Right forelimb (tissue), 1 donor: Measurements from ENCODE around the gene MFAP4.

Experiments
- DNase-seq: peaks from one replicate; pipeline ENCODE4 v3.0.0-alpha.2; 2018

The MFAP4 gene

DNA sequence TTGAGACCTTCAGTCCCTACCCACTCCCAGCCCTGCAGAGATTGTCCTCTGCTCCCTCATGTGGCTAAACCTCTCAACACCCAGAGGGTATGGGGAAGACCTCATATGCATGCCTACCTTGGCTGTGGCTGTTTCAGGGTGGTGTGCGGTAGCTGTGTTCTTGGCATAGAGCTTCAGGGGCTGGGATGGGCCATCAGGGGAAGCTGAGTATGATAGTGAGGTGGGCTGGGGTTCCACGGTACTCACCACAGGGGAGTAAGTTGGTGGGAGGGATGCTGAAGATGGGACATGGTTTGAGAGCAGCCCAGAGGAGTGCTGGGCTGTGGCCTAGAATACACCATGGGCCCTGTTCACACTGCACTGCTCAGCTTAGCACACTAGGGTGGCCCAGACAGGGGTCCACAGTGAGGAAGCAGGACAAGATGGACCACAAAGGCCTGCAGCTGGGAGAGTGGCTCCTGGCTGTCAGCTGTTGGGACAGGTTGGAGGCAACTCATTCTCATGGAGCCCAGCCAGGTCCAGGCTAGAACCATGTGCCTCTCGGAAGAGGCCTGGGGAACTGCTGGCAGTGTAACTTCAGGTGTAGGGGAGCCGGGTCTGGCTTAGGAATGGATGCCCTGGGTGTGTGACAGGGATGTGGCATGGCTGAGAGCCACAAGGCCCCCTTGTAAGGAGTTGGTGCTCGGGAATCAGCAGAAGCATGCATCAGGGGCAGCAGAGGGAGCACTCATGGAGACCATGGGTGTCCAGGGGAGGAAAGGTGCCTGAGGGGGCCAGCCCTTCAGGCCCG is 3.1 kb downstream of the MFAP4 start:
- DNase-seq: peak; percentile 53

DNA sequence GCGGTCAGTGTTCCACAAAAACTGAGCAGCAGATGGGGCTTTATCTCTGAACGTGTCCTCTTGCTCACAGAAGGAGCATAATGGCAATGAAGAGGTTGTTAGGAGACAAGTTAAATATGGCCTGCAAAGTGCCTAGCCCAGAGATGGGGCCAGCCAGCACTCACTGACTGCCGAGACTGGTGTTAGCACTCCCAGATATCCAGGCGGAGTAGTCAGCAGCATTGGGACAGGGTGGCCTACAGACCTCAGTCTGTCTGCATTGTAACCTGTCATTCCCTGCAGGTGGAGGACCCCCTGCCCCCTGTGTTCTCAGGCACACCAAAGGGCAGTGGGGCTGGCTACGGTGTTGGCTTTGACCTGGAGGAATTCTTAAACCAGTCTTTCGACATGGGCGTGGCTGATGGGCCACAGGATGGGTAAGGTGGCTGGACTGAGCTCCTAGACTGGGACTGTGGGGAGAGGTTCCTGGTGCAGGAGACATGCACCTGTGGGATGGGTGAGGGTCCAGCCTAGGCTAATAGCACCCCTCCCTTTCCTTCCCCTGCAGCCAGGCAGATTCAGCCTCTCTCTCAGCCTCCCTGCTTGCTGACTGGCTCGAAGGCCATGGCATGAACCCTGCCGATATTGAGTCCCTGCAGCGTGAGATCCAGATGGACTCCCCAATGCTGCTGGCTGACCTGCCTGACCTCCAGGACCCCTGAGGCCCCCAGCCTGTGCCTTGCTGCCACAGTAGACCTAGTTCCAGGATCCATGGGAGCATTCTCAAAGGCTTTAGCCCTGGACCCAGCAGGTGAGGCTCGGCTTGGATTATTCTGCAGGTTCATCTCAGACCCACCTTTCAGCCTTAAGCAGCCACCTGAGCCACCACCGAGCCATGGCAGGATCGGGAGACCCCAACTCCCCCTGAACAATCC is 4.2 kb downstream of the MFAP4 start:
- no peak for DNase-seq

DNA sequence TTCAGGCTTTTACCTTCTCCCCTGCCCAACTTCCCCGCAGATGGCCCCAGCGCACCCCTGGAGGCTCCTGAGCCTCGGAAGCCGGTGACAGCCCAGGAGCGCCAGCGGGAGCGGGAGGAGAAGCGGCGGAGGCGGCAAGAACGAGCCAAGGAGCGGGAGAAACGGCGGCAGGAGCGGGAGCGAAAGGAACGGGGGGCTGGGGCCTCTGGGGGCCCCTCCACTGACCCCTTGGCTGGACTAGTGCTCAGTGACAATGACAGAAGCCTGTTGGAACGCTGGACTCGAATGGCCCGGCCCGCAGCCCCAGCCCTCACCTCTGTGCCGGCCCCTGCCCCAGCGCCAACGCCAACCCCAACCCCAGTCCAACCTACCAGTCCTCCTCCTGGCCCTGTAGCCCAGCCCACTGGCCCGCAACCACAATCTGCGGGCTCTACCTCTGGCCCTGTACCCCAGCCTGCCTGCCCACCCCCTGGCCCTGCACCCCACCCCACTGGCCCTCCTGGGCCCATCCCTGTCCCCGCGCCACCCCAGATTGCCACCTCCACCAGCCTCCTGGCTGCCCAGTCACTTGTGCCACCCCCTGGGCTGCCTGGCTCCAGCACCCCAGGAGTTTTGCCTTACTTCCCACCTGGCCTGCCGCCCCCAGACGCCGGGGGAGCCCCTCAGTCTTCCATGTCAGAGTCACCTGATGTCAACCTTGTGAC is 5.1 kb downstream of the MFAP4 start:
- DNase-seq: no peak

DNA sequence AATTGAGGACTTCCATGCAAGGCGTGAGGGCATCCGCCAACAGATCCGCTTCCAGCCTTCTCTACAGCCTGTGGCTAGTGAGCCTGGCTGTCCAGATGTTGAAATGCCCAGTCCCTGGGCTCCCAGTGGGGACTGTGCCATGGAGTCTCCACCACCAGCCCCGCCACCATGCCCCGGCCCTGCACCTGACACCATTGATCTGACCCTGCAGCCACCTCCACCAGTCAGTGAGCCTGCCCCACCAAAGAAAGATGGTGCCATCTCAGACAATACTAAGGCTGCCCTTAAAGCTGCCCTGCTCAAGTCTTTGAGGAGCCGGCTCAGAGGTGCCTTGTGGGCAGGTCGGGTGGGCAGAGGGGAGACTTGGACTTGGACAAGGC is 5.6 kb downstream of the MFAP4 start:
- DNase-seq: no peak

DNA sequence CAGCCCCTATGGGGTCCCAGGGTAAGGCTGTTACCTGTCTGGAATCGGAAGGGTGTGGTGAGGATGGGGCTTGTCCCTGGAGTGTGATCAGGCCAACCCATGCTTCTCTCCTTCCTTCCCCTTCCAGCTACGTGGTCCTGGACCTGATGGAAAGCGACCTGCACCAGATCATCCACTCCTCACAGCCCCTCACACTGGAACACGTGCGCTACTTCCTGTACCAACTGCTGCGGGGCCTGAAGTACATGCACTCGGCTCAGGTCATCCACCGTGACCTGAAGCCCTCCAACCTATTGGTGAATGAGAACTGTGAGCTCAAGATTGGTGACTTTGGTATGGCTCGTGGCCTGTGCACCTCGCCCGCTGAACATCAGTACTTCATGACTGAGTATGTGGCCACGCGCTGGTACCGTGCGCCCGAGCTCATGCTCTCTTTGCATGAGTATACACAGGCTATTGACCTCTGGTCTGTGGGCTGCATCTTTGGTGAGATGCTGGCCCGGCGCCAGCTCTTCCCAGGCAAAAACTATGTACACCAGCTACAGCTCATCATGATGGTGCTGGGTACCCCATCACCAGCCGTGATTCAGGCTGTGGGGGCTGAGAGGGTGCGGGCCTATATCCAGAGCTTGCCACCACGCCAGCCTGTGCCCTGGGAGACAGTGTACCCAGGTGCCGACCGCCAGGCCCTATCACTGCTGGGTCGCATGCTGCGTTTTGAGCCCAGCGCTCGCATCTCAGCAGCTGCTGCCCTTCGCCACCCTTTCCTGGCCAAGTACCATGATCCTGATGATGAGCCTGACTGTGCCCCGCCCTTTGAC is 6.3 kb downstream of the MFAP4 start:
- DNase-seq: no peak

DNA sequence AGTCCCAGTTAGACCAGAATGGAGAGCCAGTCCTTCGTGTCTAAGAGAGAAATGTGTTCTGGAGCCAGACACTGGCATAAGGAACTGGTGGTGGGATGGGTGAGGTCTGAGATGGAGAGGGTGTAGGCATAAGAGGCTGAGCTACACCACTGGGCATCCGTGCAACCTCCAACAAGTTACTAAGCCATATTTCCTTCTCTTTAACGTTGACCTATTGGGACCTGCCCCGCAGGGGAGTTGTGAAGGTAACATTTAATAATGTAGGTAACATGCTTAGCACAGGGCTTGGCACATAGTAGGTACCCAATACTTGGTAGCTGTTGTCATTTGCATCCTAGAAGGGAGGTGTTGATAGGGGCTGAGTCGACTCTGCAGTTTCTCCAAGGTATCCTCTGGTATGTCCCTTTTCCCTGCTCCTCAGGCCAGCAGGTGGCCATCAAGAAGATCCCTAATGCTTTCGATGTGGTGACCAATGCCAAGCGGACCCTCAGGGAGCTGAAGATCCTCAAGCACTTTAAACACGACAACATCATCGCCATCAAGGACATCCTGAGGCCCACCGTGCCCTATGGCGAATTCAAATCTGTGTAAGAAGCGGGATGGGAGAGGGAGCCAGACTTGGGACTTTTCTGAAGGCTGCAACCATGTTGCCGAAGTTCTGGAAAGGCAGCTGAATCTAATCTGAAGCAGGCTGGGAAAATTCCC is 7.5 kb downstream of the MFAP4 start:
- DNase-seq: peak; percentile 42

DNA sequence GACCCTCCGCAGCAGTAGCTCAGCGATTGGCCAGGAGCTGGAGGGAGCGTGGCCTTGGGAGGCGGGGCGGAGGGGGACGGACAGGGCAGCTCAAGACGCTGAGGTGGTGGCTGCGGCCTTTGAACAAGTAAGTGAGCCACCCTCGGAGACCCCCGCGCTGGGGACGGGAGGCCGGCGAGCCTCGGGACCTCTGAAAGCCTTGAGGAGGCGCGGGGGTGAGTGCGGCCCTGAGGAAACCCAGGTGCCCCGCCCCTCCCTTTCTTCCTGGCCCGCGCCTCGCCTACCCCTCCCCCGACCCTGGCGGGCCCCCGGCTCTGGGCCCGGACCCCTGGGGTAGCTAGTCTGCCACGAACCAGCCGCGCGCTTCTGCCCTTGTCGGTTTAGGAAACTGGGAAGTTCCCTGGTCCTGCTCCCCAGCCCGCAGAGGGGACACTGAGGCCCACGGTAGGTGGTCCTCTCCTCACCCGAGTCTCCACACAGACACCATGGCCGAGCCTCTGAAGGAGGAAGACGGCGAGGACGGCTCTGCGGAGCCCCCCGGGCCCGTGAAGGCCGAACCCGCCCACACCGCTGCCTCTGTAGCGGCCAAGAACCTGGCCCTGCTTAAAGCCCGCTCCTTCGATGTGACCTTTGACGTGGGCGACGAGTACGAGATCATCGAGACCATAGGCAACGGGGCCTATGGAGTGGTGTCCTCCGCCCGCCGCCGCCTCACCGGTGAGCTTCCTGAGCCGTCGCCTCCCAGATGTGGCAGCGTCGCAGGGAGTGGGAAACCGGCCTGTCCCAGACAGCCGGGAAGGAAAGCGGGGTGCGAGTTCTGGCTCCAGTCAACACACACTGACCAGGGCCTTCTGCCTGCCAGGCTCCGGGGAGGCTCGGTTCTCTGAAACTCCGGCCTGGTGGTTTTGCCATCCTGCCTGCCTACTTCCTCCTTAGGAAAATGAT is 8.3 kb downstream of the MFAP4 start, which contains the start of gene MAPK7:
Gene MAPK7, plus strand, starts transcription at position 83 of the 945 bp plus-strand sequence. Its CDS starts 403 bp downstream, at position 486.
- peak; percentile 52 for DNase-seq

DNA sequence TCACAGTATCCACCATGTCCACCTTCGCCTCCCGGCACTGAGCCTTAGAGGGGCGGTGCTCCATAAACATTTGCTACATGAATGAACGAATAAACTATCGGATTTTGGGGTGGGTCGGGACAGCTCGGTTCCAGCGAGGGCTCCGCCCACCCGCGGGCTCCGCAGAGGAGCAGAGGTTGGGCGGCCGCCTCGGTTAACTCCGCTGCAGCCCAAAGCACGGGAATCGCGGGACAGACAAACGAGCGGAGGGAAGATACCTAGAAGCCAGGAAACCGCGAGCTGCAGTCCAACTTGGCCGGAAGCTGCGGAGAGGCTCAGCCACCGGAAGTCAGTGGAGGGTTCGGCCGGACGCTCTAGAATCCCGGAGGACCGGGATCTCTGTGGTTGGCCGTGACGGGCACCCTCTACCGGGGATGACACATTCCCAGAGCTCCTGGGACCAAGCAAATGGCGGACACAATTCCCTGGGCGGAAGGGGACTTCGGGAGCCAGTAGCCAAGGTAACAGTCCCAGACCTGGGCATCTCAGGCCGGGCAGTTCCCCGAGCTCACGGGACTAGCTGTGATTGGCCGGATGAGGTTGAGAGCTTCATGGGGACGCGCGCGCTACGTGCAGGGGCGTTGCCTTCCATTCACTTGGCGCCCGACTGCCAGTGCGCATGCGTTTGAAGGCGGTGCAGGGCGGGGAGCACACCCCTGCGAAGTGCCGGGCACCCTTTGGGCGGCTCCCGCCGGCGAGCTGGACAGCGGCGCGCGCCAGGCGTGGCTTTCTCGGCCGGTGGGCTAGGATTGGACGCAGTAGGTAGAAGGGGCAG is 9.2 kb downstream of the MFAP4 start:
- peak; percentile 99 for DNase-seq

DNA sequence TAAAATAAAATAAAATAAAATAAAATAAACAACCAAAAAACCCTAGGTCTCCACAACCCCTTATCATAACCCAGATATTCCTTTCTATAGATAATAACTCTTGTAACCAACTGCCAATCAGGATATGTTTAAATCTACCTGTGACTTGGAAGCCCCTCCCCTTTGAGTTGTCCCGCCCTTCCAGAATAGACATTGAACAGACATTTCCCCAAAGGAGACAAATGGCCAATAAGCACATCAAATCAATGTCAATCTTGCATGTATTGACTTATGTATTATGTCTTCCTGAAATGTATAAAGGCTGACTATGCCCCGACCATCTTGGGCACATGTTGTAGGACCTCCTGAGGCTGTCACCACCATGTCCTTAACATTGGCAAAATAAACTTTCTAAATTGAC is 10.2 kb downstream of the MFAP4 start:
- no peak for DNase-seq

DNA sequence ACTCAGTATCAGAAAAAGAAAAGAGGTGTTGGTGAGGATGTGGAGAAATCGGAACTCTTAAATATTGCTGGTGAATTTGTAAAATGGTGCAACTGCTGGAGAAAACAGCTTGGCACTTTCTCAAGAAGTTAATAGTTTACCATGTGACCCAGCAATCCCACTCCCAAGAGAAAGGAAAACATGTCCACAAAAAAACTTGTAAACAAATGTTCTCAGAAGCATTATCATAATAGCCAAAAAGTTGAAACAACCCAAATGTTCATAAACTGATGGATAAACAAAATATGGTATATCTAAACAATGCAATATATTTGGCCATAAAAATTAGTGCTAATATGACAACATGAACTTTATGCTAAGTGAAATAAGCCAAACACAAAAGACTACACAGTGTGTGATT is 11.3 kb downstream of the MFAP4 start:
- no peak for DNase-seq

DNA sequence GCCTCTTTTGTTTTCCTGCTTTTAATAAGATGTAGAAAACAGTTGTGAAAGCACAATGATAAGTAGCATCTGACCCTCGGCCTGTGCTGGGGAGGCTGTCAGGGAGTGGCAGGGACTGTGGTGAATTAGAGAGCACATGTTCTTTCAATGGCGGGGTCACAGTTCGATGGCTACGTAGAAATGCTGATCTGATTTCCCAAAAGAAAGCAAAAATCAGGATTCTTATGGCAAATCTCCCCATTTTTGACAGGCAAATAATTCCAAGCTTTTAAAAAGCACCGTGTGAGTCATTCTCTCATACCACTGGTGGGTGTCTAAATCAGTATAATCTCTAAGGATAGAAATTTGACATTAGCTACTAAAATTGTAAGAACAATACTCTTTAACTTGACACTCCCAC is 12.9 kb downstream of the MFAP4 start:
- DNase-seq: no peak

DNA sequence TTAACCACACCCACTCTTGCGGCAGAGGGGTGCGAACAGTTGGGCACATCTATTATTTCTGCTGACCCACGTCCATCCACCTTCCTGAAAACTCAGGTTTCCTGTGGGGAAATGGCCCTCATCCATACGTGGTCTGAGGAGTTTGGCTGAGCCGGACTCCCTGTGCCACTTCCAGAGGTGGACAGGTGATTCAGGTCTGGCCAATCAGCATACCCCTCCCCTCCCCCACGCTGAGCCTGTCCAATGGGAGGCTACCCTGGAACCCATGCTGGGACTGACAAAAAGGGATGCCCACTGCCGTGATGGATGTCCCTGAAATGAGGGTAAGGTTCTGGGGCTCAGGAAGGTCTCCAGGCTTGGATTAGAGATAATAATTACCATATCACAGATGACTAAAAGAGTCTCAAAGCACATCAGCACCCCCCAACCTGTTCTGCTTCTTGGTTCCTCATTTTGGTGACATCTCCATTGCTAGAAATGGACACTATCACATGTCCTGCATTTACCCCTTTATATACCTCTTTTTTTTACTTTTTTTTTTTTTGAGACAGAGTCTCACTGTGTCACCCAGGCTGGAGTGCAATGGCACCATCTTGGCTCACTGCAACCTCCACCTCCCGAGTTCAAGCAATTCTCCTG is 14.0 kb downstream of the MFAP4 start:
- DNase-seq: no peak

DNA sequence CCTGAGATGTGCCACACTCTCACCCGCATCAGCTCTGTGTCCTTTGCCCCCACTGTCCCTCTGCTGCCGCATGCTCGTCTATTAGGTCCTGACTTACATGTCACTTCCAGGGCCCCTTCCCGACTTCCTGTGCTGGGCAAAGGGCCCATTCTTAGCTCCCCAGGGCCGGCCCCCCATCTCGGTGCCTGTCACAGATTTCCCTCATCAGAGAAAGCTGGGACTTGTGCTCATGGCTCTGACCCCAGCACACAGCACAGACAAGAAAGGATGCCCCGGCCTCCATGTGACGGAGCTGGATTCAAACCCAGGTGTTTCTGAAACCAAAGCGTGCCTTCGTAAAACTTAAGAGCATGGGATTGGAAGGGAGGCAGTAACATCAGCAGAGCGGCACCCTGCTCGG is 14.6 kb downstream of the MFAP4 start:
- no peak for DNase-seq

DNA sequence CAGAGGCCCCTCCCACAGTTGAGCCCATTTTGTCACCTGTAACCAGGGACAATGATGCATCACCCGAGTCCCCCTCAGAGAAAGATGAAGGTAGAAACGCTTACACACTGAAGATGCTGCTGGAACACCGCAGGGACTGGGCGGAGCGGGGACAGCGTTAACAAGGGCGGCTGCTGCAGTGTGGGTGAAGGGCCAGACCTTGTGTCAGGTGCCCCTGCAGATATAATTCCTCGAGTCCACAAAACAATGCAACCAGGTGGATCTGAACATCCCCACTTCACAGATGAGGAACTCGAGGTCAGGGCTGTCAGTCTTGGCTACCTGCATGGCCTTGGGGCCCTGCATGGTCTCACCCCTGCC is 15.0 kb downstream of the MFAP4 start:
- DNase-seq: no peak

DNA sequence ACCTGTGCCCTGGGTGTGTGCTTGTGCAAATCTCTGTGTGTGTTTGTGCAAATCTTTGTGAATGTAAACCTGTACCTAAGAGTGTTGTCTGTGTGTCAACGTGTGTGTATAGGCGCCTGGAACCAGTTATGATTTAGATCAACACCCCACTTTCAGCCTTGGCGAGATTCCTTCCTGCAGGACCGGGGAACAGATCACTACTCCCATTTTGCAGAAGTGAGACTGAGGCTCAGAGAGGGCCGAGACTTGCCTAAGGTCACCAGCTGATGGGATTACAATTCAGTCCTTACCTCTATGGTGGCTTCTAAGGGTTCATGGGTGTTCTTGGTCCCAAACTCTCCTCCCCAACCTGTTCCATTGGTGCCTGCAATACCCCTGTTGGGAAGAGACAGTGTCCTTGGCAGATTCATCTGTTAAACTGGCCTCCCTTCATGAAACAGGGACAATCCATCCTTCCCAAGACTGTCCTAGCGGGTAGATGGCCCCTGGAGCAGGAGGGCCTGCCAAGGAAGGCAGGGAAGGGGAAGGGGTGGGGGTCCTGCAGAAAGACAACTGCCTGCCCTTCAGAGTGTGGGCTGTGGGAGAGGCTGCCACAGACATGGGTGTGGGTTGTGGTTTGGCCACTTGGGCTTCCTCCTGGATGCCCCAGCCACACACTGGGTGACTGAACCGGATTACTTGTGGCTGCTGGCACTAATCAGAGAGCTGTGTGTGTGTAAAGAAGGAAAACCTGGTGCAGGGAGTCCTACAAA is 15.6 kb downstream of the MFAP4 start:
- no peak for DNase-seq

DNA sequence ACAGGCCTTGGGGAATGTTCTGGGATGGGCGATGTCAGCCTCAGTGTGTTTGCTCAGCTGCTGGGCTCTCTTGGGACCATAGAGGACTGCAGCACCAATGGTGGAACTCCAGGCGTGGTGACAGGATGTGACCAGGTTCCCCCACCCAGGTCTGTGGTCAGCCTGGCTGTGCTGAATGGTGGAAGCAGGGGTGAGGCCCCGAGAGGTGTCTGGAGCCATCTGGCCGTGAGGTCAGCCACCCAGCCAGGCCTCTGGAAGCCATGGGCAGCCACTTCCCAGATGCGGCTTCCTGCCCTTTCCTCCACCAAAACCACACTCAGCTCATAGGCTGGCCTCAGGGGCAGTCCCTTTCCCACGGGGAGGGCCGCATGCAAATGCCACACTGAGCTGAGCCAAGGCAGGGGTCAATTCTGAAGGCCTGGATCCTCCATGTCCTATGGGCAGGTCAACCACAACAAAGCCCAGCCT is 16.5 kb downstream of the MFAP4 start:
- peak; percentile 54 for DNase-seq

DNA sequence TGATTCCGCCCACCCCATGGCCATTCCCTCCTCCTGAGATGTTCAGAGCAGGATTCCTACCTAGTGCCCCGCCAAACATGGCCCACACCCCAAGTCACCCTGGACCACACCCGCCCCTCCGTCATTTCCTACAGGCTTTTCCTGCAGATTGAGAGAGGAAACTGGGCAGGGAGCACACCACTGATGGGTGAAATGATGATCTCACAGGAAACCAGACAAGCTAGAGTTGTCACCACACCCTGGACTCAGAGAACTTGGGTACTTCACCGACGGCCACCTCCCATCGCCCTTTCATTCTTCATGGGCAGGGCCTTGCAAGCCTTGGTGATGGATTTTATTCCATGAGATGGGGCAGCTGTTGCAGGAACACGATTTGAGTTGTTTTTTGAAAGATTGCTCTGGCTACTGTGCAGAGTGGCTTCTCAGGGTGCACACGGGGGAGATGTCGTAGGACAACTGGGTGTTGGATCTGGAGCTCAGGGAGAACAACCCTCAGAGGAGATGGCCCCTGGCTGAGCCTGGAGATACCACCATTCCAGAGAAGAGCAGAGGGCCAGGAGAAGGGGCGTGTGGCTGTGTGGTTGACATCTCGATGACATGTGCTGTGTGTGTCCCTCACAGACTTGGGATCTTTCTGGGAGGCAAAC is 17.0 kb downstream of the MFAP4 start:
- DNase-seq: no peak
